GM21528 (cell line): ENCODE data around the gene WWTR1.

Experiments used
- ATAC-seq: cut with Tn5 transposase; IDR thresholded peaks from one replicate; pipeline ENCODE4 v1.9.1; 2021; ENCODE audit warnings: mild to moderate bottlenecking, moderate library complexity; ENCODE audit not compliant: unreplicated experiment, low FRiP score

Gene WWTR1

DNA sequence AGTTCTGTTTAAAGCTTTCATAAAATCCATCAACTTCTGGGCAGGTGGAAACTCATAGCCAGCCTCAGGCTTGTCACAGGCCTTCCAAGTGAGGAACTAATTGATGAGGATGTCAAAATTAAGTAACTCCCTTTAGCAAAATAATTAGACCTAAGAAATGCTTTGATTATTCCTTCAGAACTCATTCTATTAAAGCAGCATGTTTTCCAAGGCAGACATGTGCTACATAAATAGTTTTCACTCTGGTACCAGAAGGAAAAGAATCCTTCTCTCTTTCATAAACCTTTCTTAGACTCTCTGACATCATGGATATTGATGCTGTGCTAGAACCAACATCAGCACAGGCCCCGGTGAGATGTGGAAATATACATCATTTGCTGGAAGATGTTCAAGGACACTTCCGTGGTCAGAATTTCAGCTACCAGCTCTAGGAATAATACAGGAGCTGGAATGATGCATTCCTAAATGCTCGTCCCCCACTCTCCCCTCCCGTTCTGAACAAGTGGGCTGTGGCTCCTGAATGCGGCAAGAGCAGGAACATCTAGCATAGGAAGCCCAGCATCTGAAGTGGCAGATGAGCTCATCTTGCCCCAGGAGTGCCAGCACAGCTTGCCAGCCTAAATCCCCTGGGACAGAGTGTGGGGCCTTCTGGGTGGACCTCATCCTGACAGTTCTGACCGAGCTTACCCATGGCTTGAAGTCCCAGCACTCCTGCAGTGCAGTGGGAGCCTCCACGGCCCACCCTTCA lies 82.4 kb downstream of the WWTR1 start:
- ATAC-seq: no peak

DNA sequence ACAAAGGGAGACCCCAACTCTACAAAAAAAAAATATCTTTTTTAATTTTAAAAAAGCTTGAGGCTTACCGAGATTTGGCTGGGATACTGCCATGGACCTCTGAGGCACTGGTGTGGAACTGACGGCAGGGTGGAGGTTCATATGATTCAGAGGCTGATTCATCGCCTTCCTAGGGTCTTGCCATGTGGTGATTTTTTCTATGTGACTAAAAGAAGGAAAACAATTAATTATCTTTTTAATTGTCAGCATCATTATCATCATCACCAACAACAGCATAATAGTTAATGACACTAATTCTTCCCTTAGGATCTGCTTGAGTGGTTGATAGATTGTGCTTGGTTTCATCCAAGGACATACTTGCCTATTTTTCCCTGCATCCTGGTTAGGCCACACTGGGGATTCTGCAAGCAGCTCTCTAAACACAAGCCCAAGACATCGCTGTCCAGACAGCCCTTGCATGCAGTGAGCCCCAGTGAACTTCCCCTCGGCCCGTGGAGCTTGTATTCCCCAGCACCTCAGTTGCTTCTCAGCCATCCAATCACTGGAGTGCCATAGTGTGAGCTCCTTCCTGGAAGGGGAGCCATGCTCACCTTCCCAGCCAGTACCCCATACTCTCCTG lies 84.9 kb downstream of the WWTR1 start:
- ATAC-seq: no peak

DNA sequence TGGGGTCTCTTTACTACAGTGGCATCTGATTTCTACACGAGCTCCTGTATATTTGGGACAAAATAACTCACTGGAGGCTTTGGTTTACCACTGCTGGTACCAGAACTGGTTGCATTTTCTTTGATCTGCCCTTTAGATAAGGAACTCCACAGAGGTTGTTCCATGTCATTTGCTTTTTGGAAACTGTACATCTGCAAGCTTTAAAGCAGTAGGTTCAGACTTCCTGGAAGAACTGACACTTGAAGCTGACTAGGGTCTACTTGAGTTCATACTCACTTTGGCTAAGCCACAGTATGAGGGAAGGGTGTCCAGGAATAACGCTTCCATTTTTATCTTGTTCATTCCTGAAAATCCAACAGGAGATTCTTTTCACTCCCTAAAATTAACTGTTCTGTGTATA lies 86.4 kb downstream of the WWTR1 start:
- no peak for ATAC-seq

DNA sequence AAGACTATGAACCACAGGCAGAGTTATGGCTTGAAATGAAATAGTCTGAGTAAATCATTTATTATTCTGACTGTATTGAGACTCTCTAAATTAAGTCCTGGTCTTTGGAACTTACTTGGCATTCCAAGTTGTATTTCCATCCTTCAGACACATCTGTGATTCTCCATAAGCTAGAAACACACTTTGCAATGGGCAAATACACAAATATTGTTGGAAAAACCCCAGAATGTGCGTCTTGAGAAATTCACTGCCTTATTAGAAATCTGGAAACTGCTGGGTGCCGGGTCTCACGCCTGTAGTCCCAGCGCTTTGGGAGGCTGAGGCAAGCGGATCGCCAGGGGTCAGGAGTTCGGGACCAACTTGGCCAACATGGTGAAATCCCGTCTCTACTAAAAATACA lies 87.8 kb downstream of the WWTR1 start:
- ATAC-seq: no peak

DNA sequence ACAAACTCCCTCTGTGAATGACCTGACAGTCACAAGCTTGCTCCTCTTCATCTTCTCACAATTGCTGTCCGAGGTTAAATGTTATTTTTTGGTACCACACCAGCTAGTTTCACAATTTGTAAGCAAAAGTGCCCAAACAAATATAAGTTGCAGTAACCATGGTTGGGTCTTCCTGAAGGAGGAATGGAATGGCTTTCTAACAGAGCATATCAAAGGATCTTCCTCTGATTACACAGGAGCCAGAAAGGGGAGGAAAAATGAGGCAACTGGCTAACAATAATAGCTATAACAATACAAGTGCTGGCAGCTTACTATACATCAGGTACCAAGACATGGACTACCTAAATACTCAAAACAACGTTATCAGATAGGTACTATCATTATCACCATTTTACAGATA lies 90.4 kb downstream of the WWTR1 start:
- no peak for ATAC-seq

DNA sequence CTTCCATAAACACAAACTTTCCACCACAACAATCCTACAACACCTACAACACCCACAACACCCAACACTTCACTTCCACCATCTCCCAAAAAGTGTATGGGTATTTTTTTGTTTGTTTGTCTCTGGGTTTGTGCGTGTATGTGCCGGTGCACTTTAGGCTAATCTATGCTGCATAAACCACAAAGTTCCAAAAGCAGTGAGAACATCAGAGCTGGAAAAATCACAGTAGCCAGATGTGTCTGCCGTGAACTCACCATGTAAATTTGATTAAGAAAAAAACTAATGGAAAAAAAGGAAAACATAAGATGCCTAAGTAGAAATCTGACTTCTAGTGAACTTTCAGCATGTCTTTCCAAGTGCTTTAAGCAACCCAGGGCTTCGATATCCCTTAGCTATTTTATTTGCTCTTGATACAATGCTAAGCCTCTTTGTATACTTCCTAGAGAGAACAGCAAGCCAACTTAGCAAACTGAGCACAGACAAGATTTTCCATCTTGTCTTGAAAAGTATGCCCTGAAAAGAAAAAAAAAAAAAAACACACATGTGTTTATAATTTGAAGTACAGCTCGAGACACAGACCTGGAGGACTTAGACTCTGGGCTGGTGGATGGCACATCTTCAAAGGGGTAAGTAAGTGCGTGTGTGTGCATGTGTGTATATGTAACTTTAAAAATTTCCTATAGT lies 91.4 kb downstream of the WWTR1 start:
- ATAC-seq: no peak

DNA sequence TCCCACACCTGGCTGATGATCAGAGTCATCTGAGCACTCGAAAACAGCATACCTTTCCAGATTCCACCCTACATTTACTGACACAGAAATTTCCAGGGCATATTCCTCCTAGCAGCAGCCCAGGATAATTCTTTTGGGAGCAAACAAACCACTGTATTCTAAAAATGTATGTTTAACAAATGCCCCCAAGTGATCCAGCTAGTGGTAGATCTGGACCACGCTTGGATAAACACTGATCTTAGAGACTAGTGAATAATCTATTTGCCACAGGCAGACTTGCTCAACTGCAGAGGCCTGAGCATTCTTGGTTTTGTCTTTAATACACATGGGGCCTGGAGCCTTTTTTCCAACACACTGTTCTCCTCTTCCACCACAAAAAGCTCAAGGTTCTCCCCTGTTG lies 93.7 kb downstream of the WWTR1 start:
- no peak for ATAC-seq

DNA sequence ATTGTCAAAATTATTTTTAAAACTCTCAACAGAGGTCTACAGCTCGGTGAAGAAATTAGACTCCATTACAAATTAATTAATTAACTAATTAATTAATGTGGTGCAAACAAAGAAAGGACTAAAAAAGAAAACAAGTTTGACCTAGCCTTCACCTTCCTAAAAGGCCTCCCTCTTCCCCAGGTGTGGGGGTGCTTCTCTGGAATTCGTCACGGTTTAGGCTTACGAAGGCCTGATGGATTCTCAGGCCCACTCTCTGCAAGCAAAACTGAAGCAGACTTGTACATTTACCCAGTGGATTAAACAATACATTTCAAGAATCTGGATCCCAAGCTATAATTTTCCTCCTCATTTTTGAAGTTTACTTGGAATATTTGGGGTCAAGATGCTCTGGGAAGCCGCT lies 94.7 kb downstream of the WWTR1 start:
- no peak for ATAC-seq

DNA sequence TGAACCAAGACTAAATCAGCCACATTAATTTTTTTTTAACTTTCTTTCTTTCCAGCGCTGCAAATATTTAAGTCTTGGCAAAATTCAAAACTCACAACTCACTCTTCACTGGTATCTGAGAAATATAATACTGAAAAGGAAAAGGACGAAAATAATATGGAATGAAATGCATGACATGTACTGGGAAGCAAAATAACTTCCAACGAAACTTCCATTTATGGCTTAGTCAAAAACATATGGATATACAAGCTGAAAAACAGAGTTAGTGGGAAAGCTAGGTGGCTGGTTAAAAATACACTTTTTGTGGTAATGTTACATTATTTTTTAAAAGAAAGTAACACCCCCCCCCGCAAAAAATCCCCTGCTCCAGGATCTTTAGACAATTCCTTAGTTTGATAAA lies 97.2 kb downstream of the WWTR1 start:
- no peak for ATAC-seq

DNA sequence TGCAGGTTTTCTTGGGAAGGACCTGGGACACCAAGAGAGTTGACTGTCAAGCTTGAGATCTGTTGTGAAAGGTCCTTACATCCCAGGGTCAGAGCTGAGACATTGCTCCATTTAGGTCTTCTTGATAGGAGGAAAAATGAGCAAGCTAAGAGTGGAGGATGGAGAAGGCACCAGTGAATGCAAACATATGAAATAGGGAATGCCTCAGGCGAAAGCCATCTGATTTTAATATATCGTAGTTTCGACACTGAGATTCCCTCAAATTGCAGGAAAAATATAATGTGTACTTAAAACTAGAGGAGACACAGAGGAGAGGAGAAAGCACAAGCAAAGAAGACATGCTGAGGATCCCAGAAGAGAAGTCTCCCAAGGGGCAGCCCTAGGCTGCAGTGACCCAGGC lies 97.8 kb downstream of the WWTR1 start:
- no peak for ATAC-seq

DNA sequence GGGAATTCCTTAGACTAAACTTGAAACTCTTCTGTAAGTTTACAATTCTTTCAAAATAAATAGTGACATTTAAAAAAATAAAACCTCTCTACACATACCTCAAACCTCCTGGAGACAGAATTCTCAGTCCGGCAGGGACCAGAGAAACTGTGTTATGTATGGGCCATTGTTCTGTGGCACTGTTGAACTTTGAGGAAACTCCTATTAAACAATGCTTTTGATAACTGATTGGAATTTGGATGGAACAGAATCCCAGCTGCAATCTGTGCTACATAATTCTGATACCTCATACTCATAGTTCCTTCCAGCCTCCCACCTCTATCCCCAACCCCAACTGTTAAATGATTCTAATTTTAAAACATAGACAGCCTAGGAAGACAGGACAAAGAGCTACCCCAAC lies 98.3 kb downstream of the WWTR1 start:
- no peak for ATAC-seq

DNA sequence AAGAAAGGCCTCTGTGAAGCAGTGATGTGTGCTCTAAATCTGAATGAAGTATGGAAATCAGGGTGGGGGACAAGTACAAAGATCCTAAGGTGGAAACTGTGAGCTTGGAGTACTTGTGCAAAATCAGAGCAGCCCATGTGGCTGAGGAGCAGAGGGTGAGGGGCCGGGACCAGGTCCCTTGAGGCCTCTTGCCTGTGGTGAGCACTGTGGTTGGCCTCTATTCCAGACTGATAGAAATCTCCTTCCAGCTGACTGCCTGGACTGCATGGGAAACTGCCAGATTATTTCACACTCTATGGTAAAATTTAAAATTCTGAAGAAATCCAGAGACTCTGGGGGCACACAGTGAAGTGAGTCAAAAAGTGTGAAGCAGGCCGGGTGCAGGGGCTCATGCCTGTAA lies 101.9 kb downstream of the WWTR1 start:
- no peak for ATAC-seq

DNA sequence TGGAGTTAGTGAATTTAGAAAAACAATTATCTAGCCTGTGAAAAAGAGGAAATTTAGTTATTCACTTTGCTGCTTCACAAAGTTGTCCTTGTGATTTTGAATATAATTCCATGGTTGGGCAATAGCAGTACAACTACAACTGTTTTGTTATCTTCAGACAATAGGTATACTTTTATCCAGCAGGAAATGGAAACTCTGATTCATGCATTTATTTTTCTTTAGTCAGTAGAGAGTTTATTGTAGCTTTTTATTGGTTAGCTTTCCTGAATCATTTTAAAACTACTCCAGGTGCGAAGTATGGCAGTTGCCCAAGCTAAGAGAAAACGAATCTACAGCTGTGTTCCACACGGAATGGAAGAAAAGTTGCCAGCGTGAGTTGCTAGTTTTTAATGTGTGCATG lies 103.0 kb downstream of the WWTR1 start:
- no peak for ATAC-seq

DNA sequence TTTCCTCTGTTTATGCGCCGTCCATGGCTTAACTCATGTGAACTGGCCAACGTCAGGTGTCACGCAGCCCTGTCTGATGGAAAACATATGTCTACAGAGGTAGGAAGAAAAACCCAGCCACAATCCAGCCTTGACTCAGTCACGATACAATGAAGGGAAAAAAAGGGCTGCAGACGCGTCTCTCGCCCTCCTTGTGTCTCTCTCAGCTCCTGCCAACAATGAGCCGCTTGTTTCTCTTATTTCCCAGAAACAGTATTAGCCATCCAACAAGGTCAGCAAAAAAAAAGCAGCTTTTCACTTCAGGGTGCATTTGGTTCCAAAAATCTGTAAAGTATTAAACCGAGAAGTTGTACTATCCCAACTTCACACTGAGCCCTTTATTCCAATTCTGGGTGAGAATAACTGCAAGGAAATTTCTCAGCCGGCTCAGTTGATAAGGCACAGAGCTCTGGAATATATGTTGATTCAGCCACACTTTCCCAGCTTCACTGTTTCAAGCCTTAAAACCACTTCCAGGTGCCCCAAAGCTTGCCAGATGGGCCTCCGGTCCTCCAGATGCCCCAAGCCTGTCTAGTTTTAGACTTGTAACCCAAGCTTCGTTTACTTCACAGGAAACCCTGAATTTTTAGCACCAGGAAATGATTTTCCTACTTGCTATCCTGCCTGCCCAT lies 103.9 kb downstream of the WWTR1 start:
- no peak for ATAC-seq

DNA sequence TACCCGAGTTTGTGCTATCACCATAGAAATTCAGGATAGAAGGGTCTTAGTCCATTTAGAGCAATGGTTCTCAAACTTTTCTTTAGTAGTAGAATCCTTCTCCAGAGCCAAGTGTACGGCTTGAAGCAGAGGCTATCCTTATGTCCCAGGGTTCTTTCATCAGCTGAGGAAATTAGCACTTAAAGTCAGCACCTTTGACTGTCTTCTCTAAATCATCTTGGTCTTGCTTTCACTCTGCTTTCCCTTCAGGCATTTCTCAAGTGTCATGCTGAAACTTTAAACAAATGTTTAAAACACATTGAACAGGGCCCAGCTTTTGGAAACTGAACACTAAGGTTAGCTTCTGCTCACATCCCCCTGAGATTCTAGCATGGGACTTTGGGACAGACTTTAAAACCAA lies 105.1 kb downstream of the WWTR1 start:
- no peak for ATAC-seq

DNA sequence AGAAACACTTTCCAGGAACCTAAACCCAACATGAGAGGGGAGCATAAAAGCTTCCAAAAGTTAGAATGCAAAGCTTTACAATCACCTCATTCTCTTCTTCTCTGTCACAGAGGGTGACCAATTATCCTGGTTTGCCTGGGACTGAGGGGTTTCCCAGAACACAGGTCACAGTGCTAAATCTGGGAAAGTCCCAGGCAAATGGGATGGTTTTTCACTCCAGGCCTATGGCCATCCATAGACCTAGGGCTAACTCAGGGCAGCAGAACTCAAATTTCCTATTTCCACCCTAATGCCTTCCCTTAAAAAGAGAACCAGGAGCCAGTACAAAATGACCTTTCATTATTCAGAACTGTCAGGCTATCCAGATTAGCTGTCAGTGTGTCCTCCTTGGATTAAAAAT lies 106.3 kb downstream of the WWTR1 start:
- no peak for ATAC-seq

DNA sequence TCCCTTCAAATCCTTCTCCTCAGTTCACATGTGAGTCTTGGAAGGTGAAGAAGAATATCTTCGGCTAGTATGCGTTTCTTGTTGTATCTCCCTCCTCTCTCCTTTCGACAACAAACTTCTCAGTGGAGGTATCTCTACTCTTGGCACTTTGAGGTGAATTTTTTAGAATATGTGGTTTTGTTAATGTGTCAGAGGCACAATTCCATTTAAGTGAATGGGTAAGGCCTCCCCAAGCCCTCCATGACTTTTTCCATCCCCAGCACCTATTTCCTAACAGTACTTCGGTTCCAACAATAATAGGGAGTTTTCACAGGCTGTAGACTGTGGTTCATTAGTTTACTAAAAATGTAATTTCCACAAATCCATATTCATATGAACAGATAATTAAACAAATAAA lies 109.2 kb downstream of the WWTR1 start:
- ATAC-seq: no peak

DNA sequence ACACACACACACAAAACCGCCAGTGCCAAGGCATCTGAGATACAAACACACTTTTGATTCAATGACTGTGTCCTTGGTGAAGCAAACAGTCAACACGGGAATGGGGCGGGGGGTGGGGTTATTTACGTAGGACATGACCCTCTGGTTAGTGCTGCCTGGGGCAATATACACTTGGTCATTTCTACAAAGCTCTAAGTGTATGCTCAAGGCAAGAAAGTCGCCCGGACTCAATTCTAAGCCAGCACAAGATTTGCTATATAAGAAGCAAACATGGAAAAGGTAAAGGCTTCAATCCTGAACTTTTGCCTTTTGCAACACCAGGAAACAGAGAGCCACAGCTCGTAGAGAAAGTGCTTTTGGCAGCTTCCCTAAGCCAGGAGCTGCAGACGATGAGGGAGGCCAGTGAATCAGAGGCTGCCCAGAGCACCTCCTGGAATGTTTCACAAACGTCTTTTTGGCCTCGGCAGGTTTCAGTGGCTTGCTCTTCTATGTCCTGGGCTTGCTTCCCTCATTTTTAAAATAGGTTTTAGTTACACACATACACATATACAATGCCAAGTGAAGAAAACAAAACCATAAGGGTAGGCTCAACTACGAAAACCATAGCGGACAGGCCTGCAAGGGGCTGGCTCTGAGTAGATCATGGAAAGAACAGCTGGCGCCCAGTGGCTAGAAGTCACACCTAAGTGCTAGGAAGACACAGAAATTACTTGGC lies 109.7 kb downstream of the WWTR1 start:
- ATAC-seq: no peak

DNA sequence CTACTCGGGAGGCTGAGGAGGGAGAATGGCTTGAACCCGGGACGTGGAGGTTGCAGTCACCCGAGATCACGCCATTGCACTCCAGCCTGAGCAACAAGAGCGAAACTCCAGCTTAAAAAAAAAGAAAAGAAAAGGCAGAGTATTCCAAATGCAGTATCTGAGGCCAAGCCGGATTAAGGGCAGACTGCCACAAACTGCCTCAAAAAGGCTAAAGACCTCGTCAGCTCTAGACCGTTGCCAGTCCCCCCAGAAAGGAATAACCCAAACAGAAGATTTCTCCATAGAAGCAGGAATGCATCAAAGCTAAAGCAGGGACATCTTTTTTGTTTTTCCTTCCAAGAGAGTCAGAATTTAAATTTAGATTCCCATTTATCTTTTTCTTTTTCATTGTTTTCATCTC lies 110.4 kb downstream of the WWTR1 start:
- ATAC-seq: no peak

DNA sequence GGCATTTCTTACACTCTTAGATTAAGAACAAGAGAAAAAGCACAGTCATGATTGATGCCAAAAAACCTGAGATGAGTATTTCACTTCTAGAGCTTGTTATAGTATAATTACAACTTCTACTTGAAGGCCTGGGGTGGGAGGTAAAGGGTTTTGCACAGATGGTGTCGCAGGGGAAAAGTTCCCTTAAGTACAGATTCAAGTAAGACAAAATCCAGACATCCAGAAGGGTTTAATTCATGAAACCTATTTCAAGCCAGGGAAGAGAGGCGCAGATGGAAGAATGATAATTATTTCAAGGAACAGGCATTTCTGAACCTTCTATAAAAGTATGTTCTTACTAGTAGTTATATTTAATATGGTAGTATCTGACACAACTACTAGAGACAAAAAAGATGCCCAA lies 112.8 kb downstream of the WWTR1 start:
- no peak for ATAC-seq
